SK-N-SH treated with all-trans-retinoic acid at 6 μM for 48 hours (cell line): ENCODE data around the gene PEX5L.
"Not testable (repeated sequence)": the region's sequence is repeated elsewhere in the genome, so short reads cannot be mapped to it uniquely, and the experiment has no call there.

Source experiments
- ATAC-seq: fragments of 200-7000 bp; cut with Tn5 transposase; 3 replicates; pipeline ENCODE4 v1.9.1; 2020; ENCODE audit warnings: mild to moderate bottlenecking, moderate library complexity
- ARNTL ChIP-seq: fragments of 450-650 bp; formaldehyde crosslinking; IDR thresholded peaks from 2 replicates; pipeline ENCODE4 v1.5.0; 2020; ENCODE audit warnings: low read depth, mild to moderate bottlenecking, moderate library complexity, borderline replicate concordance
- BACH2 ChIP-seq: fragments of 250-450 bp; sonication (Bioruptor Pico); IDR thresholded peaks from 2 replicates; pipeline ENCODE4 v1.9.0; 2021; ENCODE audit warnings: mild to moderate bottlenecking, borderline replicate concordance
- CREB5 ChIP-seq: fragments of 250-450 bp; sonication (Bioruptor Pico); IDR thresholded peaks from 2 replicates; pipeline ENCODE4 v1.5.1; 2020; ENCODE audit warnings: low read depth, mild to moderate bottlenecking, moderate library complexity
- CSDC2 ChIP-seq: fragments of 250-450 bp; sonication (Bioruptor Pico); IDR thresholded peaks from 2 replicates; pipeline ENCODE4 v1.5.0; 2020; ENCODE audit warnings: mild to moderate bottlenecking, moderate library complexity
- CSRNP3 ChIP-seq: fragments of 250-450 bp; sonication (Bioruptor Pico); IDR thresholded peaks from 2 replicates; pipeline ENCODE4 v1.5.1; 2021; ENCODE audit warnings: mild to moderate bottlenecking, moderate library complexity
- GLIS3 ChIP-seq: fragments of 250-450 bp; sonication (Bioruptor Pico); IDR thresholded peaks from 2 replicates; pipeline ENCODE4 v1.5.0; 2020; ENCODE audit warnings: mild to moderate bottlenecking, moderate library complexity
- ISL1 ChIP-seq: fragments of 250-450 bp; sonication (Bioruptor Pico); IDR thresholded peaks from 2 replicates; pipeline ENCODE4 v2.1.2; 2022; ENCODE audit warnings: mild to moderate bottlenecking, moderate library complexity
- PATZ1 ChIP-seq: fragments of 250-450 bp; sonication (Bioruptor Pico); IDR thresholded peaks from 2 replicates; pipeline ENCODE4 v1.8.0; 2020; ENCODE audit warnings: mild to moderate bottlenecking, moderate library complexity, borderline replicate concordance
- POU6F1 ChIP-seq: fragments of 250-450 bp; sonication (Bioruptor Pico); IDR thresholded peaks from 2 replicates; pipeline ENCODE4 v1.8.0; 2021; ENCODE audit warnings: low read depth, mild to moderate bottlenecking, moderate library complexity, borderline replicate concordance
- PPARA ChIP-seq: fragments of 250-450 bp; sonication (Bioruptor Pico); IDR thresholded peaks from 2 replicates; pipeline ENCODE4 v1.5.0; 2020; ENCODE audit warnings: mild to moderate bottlenecking, borderline replicate concordance
- RARB ChIP-seq: fragments of 250-450 bp; sonication (Bioruptor Pico); IDR thresholded peaks from 2 replicates; pipeline ENCODE4 v1.8.0; 2021; ENCODE audit warnings: mild to moderate bottlenecking, moderate library complexity
- TCF4 ChIP-seq: fragments of 250-450 bp; sonication (Bioruptor Pico); IDR thresholded peaks from 2 replicates; pipeline ENCODE4 v1.8.0; 2021; ENCODE audit warnings: mild to moderate bottlenecking, moderate library complexity, borderline replicate concordance
- TOX ChIP-seq: fragments of 250-450 bp; sonication (Bioruptor Pico); IDR thresholded peaks from 2 replicates; pipeline ENCODE4 v1.8.0; 2021; ENCODE audit warnings: mild to moderate bottlenecking, moderate library complexity, borderline replicate concordance
- TSHZ2 ChIP-seq: fragments of 250-450 bp; sonication (Bioruptor Pico); IDR thresholded peaks from 2 replicates; pipeline ENCODE4 v1.5.0; 2020; ENCODE audit warnings: mild to moderate bottlenecking, moderate library complexity
- ZC3H10 ChIP-seq: fragments of 250-450 bp; sonication (Bioruptor Pico); IDR thresholded peaks from 2 replicates; pipeline ENCODE4 v1.5.1; 2021; ENCODE audit warnings: mild to moderate bottlenecking, moderate library complexity
- ZFP3 ChIP-seq: fragments of 250-450 bp; sonication (Bioruptor Pico); IDR thresholded peaks from 2 replicates; pipeline ENCODE4 v1.5.0; 2020; ENCODE audit warnings: mild to moderate bottlenecking, moderate library complexity
- ZFP30 ChIP-seq: fragments of 450-650 bp; formaldehyde crosslinking; IDR thresholded peaks from 2 replicates; pipeline ENCODE4 v1.5.0; 2022; ENCODE audit warnings: mild to moderate bottlenecking, moderate library complexity
- ZNF70 ChIP-seq: fragments of 450-650 bp; formaldehyde crosslinking; IDR thresholded peaks from 2 replicates; pipeline ENCODE4 v1.5.0; 2020; ENCODE audit warnings: mild to moderate bottlenecking, moderate library complexity

PEX5L gene

GRCh38 chr3:180059356-180059755 is 22.6 kb upstream of the PEX5L start:
- no peak for ATAC-seq

GRCh38 chr3:180058238-180058637 is 21.5 kb upstream of the PEX5L start:
- no peak for TF ChIP-seq RARB
- no peak for TF ChIP-seq TOX (CRISPR knock-in tag)
- TF ChIP-seq CREB5 (CRISPR knock-in tag): no peak
- no peak for TF ChIP-seq CSDC2
- no peak for TF ChIP-seq TSHZ2 (CRISPR knock-in tag)
- TF ChIP-seq ZFP30 (CRISPR knock-in tag): no peak
- no peak for TF ChIP-seq ZFP3 (CRISPR knock-in tag)
- no peak for TF ChIP-seq ZC3H10 (CRISPR knock-in tag)
- TF ChIP-seq CSRNP3: no peak
- no peak for TF ChIP-seq POU6F1
- no peak for TF ChIP-seq PATZ1
- TF ChIP-seq BACH2: no peak
- ATAC-seq: no peak

More at GRCh38 chr3:180059356-180059755, 22.6 kb upstream of the PEX5L start:
- TF ChIP-seq ARNTL (CRISPR knock-in tag) (no peak), TOX (CRISPR knock-in tag) (no peak), ISL1 (CRISPR knock-in tag) (no peak), ZNF70 (CRISPR knock-in tag) (no peak), PPARA (CRISPR knock-in tag) (no peak), RARB (no peak), TCF4 (CRISPR knock-in tag) (no peak), CREB5 (CRISPR knock-in tag) (no peak), CSRNP3 (no peak), TSHZ2 (CRISPR knock-in tag) (no peak), ZC3H10 (CRISPR knock-in tag) (no peak), GLIS3 (CRISPR knock-in tag) (no peak)
- TF ChIP-seq, all 23 proteins: peak for 0

- not testable (repeated sequence) for ATAC-seq
Observed at GRCh38 chr3:180055656-180056055, 18.9 kb upstream of the PEX5L start.
